ENCODE results near the gene RGS7BP.

The RGS7BP gene

DNA sequence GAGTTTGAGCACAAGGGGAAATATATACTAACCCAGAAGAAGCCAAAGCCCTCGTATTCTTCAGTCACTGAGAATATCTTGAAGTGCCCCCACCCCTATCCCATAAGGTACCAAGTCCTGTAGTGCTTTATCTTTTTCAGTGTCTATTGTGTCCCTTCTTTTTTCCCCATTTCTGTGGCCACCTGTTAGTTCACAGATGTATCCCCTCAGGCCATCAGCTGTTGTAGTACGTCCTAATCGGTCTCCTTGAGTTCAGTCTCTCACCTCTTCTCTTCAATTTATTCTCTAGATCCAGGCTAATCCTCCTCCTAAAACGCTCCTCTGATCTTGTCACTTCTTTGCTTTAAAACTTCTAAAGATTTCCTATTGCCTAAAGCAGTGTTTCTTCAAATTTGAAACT is 10.4 kb downstream of the RGS7BP start:
- no peak for DNase-seq (ENCODE audit: extremely low read depth, low read depth)
- TF ChIP-seq, protein P1, sequence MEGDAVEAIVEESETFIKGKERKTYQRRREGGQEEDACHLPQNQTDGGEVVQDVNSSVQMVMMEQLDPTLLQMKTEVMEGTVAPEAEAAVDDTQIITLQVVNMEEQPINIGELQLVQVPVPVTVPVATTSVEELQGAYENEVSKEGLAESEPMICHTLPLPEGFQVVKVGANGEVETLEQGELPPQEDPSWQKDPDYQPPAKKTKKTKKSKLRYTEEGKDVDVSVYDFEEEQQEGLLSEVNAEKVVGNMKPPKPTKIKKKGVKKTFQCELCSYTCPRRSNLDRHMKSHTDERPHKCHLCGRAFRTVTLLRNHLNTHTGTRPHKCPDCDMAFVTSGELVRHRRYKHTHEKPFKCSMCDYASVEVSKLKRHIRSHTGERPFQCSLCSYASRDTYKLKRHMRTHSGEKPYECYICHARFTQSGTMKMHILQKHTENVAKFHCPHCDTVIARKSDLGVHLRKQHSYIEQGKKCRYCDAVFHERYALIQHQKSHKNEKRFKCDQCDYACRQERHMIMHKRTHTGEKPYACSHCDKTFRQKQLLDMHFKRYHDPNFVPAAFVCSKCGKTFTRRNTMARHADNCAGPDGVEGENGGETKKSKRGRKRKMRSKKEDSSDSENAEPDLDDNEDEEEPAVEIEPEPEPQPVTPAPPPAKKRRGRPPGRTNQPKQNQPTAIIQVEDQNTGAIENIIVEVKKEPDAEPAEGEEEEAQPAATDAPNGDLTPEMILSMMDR (IDR thresholded peaks at IDR 0.05; ENCODE audit: low read depth, low read length) = no peak

DNA sequence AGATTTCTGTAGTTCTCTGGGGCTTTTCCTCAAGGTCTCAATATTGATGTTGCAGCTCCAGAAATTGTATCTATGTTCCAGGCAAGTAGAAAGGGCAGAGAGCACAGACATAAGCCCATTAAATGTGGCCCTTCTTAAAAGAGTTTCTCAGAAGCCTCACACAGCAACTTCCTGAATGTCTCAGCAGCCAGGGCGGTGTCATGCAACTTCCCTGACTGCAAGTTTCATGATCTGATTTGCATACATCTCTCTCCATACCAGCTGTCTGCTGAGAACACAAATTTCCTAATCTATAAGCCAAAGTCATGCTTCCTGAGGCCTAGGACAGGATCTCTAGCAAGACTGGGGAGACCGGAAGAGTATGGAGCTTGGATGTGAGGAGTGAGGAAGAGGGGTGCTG is 13.0 kb downstream of the RGS7BP start:
- DNase-seq (ENCODE audit: extremely low read depth, low read depth) = no peak
- TF ChIP-seq, protein P1 (IDR thresholded peaks at IDR 0.05; ENCODE audit: low read depth, low read length) = no peak

DNA sequence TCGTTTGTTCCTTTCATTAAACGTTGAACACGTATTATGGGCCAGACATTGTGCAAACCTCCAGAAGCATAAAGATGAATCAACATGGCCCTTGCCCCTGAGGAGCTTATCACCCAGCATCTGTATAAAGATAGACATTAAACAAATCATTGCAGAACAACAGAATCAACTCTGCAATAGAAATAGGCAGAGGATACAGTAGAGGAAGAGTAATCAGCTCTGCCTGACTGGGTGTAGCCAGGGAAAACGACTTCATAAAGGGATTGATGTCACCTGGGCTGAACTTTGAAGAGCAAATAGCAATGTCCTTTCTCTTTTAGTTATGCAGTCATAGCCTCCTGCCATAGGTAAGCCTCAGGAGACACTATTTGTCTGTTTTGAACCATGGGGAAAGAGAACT is 13.4 kb downstream of the RGS7BP start:
- TF ChIP-seq, protein P1 (IDR thresholded peaks at IDR 0.05; ENCODE audit: low read depth, low read length) = no peak
- no peak for DNase-seq (ENCODE audit: extremely low read depth, low read depth)

DNA sequence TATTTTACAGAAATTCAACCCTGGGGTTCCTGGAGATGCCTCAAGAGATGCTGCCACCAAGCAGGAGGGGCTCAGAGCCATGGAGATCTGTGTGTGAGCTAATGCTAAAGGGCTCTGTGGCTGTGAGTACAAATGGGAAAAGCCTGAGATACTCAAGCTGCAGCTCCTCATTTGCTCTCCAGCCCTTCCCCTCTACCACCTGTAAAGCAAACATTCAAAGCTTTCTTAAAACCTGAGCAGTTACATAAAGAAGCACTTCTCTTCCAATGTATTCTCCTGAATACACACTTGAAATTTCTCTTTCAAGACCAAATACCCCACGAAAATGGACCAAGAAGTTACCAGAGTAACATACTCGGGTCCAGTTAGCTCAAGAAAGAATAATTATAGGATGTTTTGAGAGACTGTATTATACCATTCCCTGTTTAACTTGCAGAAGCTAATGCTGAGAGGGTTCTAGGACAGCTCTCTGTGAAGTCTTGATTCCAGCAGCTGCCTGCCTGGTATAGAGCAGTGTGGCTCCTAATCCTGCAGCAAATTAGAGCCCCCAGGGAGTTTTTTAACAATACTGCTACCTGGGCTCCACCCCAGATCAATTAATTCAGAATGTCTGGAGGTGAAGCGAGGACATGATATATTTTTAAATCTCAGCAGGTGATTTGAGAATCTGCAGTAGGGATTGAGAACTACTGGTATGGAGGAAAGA is 21.1 kb downstream of the RGS7BP start:
- TF ChIP-seq, protein P1 (IDR thresholded peaks at IDR 0.05; ENCODE audit: low read depth, low read length) = no peak
- no peak for DNase-seq (ENCODE audit: extremely low read depth, low read depth)

DNA sequence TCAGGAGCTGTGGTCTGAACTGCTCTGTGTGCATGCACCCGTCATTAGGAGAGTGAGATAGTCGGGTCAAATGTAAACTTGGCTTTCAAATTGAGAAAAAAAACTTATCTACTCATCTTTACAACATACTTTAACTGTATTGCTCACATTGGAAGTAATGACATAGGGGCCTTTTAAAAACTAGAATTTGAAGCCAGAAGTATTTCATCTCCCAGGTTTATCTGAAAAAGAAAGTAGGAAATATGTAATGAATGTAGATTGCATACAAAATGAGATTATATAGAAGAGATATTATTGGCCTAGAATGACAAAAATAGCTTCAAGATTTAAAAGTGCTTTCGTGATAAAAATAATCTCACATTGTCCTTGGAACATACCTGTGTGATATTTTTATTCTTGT is 24.3 kb downstream of the RGS7BP start:
- no peak for DNase-seq (ENCODE audit: extremely low read depth, low read depth)

DNA sequence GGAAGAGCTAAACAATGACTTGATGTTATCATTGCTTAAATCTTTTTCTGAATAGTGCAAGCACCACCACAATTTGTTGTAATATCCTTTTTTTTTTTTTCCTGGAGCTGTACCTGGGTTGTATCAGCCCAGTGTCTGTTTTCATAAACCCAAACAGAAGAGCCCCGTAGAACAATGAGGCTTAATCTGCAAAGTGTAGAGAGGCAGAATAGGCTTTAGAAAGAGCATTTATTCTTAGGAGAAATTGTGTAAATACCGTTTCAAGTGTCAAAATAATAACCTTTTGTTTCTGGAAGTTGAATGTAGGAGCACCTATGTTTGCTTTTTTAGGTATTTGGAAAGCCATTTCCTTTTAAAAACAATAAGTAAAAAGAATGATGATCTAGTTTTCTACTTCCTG is 26.4 kb downstream of the RGS7BP start:
- TF ChIP-seq, protein P1 (IDR thresholded peaks at IDR 0.05; ENCODE audit: low read depth, low read length) = no peak
- DNase-seq (ENCODE audit: extremely low read depth, low read depth) = no peak

More for the DNA sequence above, 24.3 kb downstream of the RGS7BP start:
- TF ChIP-seq, protein P1 (IDR thresholded peaks at IDR 0.05; ENCODE audit: low read depth, low read length) = no peak

DNA sequence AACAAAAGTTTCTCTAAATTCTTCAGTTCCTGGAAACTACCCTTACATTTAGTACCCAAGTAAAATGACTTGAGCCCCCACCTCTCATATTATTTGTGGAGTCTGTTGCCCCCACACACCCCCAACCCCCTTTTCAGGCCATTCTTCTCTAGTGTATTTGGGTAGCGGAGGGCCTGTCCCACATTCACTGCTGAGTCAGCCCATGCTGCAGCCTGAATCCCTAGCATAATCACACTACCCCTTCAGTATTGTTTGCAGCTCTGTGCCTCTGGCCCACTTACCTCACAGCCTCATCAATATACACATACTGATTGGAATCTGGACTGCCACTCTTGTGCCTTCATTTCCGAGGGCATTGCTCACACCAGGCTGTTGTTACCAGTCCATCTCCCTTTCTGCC is 26.8 kb downstream of the RGS7BP start:
- no peak for DNase-seq (ENCODE audit: extremely low read depth, low read depth)
- TF ChIP-seq, protein P1 (IDR thresholded peaks at IDR 0.05; ENCODE audit: low read depth, low read length) = no peak
